Osteoblast (primary cell): ENCODE results near the gene PLLP. TPM values are rescaled to one million over a fixed set of nuclear protein-coding genes. Genes with fewer than 3 reads are reported as not detected.

Experiments used
- DNase-seq: peaks from one replicate; pipeline ENCODE4 v3.0.0; 2011; ENCODE audit warnings: low spot score, mixed read lengths; ENCODE audit not compliant: insufficient read length; ENCODE audit errors: missing footprints
- H2AFZ ChIP-seq: 2 replicates; pipeline ENCODE4 v1.6.0; 2011; ENCODE audit warnings: mild to moderate bottlenecking, low read length
- H3K27ac ChIP-seq: 2 replicates; pipeline ENCODE4 v1.5.1; 2011; ENCODE audit warnings: mild to moderate bottlenecking, low read depth, low read length, moderate library complexity
- H3K27me3 ChIP-seq: 2 replicates; pipeline ENCODE4 v1.6.0; 2012; ENCODE audit warnings: mild to moderate bottlenecking, control low read depth, inconsistent platforms, low read length, moderate library complexity; ENCODE audit not compliant: insufficient read depth
- H3K36me3 ChIP-seq: 2 replicates; pipeline ENCODE4 v1.5.1; 2011; ENCODE audit warnings: mild to moderate bottlenecking, low read length, control low read depth, moderate library complexity; ENCODE audit not compliant: insufficient read depth
- H3K4me1 ChIP-seq: 2 replicates; pipeline ENCODE4 v1.5.1; 2011; ENCODE audit warnings: mild to moderate bottlenecking, low read length, control low read depth, moderate library complexity; ENCODE audit not compliant: insufficient read depth
- H3K4me2 ChIP-seq: 2 replicates; pipeline ENCODE4 v1.6.0; 2011; ENCODE audit warnings: mild to moderate bottlenecking, low read length; ENCODE audit not compliant: insufficient read depth
- H3K4me3 ChIP-seq: fragments of 200-600 bp; sonication (generic); 3 replicates; pipeline ENCODE4 v1.5.1; 2012; ENCODE audit warnings: mild to moderate bottlenecking, low read length, inconsistent platforms; ENCODE audit not compliant: insufficient read depth
- H3K79me2 ChIP-seq: 2 replicates; pipeline ENCODE4 v1.6.0; 2012; ENCODE audit warnings: mild to moderate bottlenecking, low read length, control low read depth, inconsistent platforms; ENCODE audit not compliant: insufficient read depth
- H3K9me3 ChIP-seq: 2 replicates; pipeline ENCODE4 v1.5.1; 2011; ENCODE audit warnings: low read depth, low read length, control low read depth
- H4K20me1 ChIP-seq: 2 replicates; pipeline ENCODE4 v1.6.0; 2012; ENCODE audit warnings: mild to moderate bottlenecking, low read length, control low read depth; ENCODE audit not compliant: insufficient read depth
- total RNA-seq: library from RNA; depleted of rRNA; stranded (reverse); fragments of >200 nt; gene quantifications from 2 replicates; pipeline ENCODE4 v1.2.3, GENCODE V29; 2012
- TF ChIP-seq, protein P1 (sequence below): IDR thresholded peaks from 2 replicates; pipeline ENCODE4 v1.5.1; 2011; ENCODE audit warnings: mild to moderate bottlenecking, low read depth, low read length, moderate library complexity; ENCODE audit errors: extremely low read depth

Gene PLLP
- total RNA-seq, 1 donor = under 0.01 TPM

DNA sequence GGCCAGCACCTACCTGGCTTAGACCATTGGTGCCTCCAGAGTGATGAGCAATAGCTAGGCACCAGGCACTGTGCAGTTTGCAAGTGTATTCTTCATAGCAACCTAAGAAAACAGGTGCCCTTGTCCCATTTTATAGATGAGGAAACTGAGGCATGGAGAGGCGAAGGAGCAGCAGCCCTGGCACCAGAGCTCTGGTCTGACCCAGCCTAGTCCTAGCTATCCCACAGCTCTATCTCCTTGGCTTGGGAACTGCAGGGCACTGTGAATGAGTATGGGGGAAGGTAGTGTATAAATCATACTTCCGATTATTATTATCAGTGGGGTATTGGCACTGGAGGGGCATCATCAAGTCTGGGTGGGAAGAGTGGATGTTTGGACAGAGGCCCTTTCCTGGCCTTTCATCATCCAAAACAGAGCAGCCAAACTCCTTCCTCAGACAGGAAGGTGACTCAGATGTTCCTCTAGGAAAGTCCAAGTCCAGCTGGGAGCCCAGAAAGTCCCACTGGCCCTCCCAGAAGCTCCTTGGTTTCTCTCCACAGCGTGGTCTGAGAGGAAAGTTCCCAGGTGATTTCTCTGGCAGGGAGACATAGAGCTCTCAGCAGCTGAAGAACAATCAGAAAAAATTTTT, 32.0 kb upstream of the PLLP start:
- H3K36me3 ChIP-seq = no peaks in the 10 kb centered on the region
- H3K4me2 ChIP-seq = no peak overlapping the region
- no peaks in the 10 kb centered on the region for H3K9me3 ChIP-seq
- H4K20me1 ChIP-seq = no peaks in the 10 kb centered on the region
- TF ChIP-seq, protein P1, sequence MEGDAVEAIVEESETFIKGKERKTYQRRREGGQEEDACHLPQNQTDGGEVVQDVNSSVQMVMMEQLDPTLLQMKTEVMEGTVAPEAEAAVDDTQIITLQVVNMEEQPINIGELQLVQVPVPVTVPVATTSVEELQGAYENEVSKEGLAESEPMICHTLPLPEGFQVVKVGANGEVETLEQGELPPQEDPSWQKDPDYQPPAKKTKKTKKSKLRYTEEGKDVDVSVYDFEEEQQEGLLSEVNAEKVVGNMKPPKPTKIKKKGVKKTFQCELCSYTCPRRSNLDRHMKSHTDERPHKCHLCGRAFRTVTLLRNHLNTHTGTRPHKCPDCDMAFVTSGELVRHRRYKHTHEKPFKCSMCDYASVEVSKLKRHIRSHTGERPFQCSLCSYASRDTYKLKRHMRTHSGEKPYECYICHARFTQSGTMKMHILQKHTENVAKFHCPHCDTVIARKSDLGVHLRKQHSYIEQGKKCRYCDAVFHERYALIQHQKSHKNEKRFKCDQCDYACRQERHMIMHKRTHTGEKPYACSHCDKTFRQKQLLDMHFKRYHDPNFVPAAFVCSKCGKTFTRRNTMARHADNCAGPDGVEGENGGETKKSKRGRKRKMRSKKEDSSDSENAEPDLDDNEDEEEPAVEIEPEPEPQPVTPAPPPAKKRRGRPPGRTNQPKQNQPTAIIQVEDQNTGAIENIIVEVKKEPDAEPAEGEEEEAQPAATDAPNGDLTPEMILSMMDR = no peak
- H3K4me3 ChIP-seq = no peak overlapping the region
- peaks cover 10% of the 10 kb centered on the region for H3K4me1 ChIP-seq
- H3K27ac ChIP-seq = no peak overlapping the region
- DNase-seq = peak; percentile 93
- peaks cover 5% of the 10 kb centered on the region for H3K27me3 ChIP-seq
- H3K79me2 ChIP-seq = no peaks in the 10 kb centered on the region
- H2AFZ ChIP-seq = no peak overlapping the region

DNA sequence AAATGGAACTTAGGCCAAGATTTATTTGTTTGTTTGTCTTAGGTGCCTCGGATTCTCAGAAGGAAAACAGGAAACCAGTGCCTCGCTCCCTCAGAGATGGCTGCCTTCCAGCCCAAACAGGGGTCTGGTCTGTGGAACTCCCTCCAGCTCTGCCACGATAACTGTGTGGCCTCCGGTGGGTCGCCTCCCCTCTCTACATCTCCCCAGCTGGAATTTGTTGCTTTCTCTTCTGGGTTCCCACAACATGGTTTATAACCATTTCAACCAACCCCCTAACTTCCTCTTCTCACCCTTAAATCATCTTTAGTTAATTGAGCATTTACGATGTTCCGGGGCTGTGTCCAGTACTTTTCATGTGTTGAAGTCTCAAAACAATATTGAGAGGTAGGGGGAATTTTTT, 30.9 kb upstream of the PLLP start:
- H3K27me3 ChIP-seq = peaks cover 5% of the 10 kb centered on the region
- no peaks in the 10 kb centered on the region for H3K9me3 ChIP-seq
- no peaks in the 10 kb centered on the region for H4K20me1 ChIP-seq
- no peak overlapping the region for H3K27ac ChIP-seq
- no peaks in the 10 kb centered on the region for H3K79me2 ChIP-seq
- no peak overlapping the region for H3K4me3 ChIP-seq
- H2AFZ ChIP-seq = peak overlapping the region; percentile 2
- no peak for DNase-seq
- TF ChIP-seq, protein P1 = no peak
- no peak overlapping the region for H3K4me2 ChIP-seq
- H3K4me1 ChIP-seq = peaks cover 10% of the 10 kb centered on the region
- H3K36me3 ChIP-seq = no peaks in the 10 kb centered on the region

DNA sequence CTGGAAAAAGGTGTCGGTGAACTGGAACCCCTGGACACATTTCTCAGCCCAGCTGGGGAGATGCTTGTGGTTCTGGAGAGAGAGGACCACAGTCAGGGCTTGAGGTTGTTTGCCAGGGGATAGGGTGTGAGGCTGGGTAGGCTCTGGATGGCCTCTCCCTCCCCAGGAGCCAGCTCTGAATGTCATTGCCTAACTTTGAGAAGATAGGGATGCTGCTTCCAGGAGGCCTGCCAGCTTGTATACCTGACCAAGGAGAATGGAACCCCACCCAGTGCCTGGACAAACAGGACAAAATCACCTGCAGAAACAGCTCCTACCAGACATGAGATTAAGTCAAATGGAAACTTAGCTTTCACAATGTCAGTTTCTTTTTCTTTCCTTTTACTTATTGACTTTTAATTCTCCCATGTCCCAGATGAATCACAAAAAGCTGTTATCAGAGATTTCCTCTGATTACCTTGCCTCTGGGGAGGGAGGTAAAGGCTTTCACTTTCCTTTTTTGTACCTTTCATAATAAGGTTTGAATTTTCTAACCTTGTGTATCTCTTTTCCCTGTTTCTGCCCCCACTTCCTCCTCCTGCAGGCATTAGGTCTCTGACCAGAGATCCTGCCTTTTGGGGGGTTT, 29.8 kb upstream of the PLLP start:
- Histone ChIP-seq H3K4me2 (peak overlapping the region; percentile 24), H3K36me3 (no peaks in the 10 kb centered on the region), H4K20me1 (no peaks in the 10 kb centered on the region), H3K79me2 (no peaks in the 10 kb centered on the region), H3K27me3 (peaks cover 5% of the 10 kb centered on the region), H3K27ac (no peak overlapping the region), H3K9me3 (no peaks in the 10 kb centered on the region), H3K4me1 (peaks cover 10% of the 10 kb centered on the region), H2AFZ (no peak overlapping the region), H3K4me3 (no peak overlapping the region)
- TF ChIP-seq, protein P1 = no peak
- DNase-seq = peak; percentile 31

DNA sequence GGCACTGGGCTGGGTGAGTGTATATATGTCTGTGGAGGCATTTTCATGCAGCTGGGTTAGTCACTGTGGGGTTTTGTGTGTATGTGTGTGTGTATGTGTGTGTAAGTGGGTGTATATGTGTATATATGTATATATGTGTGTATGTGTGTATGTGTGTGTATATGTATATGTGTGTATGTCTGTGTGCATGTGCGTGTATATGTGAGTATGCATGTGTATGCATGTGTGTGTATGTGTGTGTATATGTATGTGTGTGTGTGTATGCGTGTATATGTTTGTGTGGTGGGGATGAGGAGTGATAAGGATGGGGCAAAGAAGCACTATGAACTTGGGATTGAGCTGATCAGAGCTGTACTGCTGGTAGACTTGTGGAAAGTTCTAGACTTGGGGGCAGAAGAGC, 29.0 kb upstream of the PLLP start:
- Histone ChIP-seq H3K27me3 (peaks cover 5% of the 10 kb centered on the region), H2AFZ (no peak overlapping the region), H3K4me1 (peaks cover 10% of the 10 kb centered on the region), H3K4me3 (no peak overlapping the region), H3K79me2 (no peaks in the 10 kb centered on the region), H4K20me1 (no peaks in the 10 kb centered on the region), H3K27ac (no peak overlapping the region), H3K36me3 (no peaks in the 10 kb centered on the region), H3K4me2 (no peak overlapping the region), H3K9me3 (no peaks in the 10 kb centered on the region)
- TF ChIP-seq, protein P1 = no peak
- DNase-seq = no peak
